ENCODE data around the gene TNPO2.

DNA sequence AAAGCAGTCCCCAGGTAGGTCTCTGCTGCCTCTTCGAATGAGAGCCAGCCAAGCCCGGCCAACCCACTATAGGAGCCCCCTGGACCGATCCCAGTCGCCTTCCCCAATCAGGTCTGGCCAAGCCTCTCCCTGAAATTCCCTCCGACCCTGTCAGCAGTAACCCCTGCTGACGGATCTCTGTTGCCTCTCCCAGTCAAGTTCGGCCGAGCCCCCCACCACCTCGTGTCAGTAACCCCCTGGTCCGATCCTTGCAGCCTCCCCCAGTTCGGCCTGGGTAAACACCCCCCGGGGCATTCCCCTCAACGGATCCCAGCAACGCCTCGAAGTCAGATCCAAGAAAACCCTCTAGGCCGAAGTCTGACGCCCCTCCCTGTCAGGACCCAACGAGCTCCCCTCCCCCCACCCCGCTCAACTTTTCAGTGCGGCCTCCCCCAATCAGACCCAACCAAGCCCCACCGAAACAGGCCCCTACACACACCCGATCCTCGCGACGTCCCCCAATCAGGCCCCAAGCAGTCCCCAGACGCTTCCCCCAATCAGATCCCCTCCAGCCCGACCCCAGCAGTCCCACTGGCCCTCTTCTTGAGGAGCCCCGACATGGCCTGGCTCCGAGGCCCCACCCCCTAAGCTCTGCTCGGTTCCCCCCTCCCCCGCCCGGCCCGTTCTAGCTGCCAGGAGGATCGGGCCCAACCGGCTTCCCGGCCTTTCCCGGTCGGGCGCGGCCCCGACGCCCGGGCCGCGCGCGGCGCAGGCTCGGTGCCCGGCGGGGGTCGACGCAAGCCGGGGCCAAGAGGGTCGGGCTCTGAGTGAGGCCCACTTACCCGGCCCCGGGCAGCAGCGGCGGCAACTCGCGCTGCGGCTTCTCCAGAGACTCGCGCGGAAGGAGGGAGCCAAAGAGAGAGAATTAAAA is 1.8 kb downstream of the TNPO2 start:
- no peak for TF ChIP-seq GABPA (IDR thresholded peaks at IDR 0.05; ENCODE audit: low read depth)
- no peak for TF ChIP-seq CTCF (IDR thresholded peaks at IDR 0.05; ENCODE audit: insufficient read depth, low read length)
